GM19351 (cell line): Measurements from ENCODE around the gene CLEC7A.

ENCODE experiments used
- ATAC-seq: cut with Tn5 transposase; IDR thresholded peaks from one replicate; pipeline ENCODE4 v1.9.1; 2021; ENCODE audit warnings: mild to moderate bottlenecking, moderate library complexity; ENCODE audit not compliant: unreplicated experiment

The CLEC7A gene

DNA sequence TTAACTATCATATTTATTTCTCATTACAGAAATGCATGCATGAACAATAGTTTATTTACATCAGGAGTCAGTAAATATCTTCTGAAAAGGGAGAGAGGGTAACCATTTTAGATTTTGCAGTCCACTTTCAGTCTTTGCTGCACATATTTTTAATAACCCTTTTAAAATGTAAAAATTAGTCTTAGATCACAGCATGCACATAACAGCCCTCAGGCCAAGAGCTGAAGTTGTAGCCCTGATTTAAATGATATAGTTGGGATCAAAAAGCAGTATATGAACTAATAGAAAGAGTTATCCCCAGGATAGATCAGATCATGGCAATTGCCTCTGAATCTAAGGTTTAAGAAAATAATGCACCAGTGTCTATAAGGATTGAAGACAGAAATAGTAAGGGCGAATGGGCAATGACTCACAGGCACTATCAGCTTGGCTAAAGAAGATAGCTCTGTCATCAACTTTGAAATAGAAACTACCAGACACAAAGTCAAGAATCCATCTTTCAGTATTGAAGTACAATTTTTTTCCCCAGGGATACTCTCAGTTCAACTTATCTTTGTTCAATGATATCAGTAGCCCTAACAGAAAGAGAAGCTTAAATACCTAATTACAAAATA is 13.1 kb upstream of the CLEC7A start:
- ATAC-seq, result no peak

GRCh38 chr12:10140001-10140400 is 10.0 kb upstream of the CLEC7A start:
- ATAC-seq, result no peak

GRCh38 chr12:10136637-10137205 is 6.7 kb upstream of the CLEC7A start:
- no peak for ATAC-seq

DNA sequence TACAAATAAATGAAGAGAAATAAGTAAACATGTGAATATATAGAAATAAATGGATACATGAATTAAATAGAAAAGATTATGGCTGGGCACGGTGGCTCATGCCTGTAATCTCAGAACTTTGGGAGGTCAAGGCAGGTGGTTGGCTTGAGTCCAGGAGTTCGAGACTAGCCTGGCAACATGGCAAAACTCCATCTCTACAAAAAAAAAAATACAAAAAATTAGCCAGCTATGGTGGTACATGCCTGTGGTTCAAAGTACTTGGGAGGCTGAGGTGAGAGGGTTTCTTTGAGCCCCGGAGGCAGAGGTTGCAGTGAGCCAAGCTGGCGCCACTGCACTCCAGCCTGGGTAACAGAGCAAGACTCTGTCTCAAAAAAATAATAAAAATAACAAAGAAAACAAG is 5.1 kb upstream of the CLEC7A start:
- ATAC-seq, result no peak

DNA sequence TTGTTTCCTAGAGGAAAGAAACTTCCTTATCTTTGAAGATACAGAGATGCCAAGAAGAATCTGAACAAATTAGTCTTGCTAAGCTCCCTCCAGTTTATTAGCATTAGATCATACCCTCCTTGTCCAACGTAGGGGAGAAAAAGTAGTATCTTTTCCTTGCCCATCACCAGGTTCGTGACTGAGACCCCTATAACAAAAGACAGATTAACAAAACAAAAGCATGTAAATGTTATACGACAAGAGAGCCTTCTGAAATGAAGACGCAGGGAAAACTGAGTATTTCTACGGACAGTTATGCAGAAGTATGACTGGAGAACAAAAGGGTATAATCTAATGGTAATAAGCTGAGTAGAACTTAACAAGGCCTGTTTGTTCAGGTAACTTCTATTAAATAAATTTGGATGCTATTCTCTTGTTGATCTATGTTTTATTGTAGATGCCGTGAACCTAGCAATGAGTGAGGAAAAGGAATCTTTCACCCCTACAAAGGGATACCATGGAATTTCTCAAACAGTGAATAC is 2.9 kb upstream of the CLEC7A start:
- ATAC-seq, result no peak

DNA sequence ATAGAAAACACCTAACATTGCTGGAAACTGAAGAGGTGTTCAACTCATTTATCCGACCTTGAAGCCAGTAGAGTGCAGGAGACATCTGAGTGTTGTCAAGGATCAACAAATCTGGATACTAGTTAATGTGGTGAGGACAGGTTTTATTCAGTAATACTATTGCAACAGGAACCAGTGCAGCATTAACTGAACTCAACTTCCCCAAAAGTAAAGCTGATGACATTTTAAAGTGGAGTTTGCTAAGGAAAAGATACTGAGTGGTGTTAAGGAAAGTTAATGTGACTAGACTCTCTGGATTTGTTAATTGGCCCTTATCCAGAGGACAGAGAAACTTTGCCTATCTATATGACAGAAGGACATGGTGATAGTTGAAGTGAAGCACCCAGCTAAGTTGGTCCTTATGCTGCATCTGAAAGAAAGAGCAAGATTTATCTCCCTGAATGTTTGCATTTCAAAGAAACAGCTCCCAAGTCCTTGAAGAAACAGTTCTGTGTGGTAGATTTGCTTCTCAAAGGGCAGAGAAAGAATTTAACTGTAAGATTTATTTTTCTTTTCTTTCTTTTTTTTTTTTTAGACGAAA is 1.2 kb upstream of the CLEC7A start:
- no peak for ATAC-seq

GRCh38 chr12:10128687-10129086 is 1.3 kb downstream of the CLEC7A start:
- no peak for ATAC-seq

DNA sequence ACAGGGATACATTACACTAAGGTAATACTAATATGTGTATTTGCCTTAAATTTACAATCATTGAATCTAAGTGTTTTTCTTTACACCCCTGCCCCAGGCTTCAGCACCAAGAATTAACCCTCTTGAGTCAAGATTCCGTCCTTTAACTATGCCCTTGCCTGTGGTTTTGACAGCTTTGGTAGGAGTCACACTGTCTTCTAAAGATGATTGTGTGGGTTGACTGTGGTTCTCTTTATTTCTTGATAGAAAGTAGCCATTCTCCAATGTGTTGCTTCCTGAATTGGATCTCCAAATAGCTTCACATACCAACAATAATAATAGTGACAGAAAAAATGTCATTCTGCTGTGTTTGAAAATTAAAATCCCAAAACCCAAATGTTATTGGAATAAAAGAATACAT is 3.6 kb downstream of the CLEC7A start:
- ATAC-seq, result no peak

DNA sequence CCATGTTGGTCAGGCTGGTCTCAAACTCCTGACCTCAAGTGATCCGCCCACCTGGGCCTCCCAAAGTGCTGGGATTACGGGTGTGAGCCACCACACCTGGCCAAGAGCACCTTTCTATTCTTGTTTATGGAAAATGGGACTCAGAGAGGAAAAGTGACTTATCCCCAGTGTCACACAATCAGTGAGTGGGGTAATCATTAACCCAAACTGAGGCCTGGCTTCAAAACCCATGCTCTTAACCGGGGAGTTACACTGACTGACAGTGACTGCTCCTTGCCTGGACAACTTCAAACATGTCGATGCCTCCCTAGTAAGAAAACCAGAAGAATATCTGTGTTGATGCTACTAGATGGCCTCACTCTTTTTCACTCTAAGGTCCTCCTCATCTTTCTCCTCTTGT is 7.3 kb downstream of the CLEC7A start:
- ATAC-seq, result no peak

- ATAC-seq, result no peak
Observed at GRCh38 chr12:10121278-10121677, 8.7 kb downstream of the CLEC7A start.

DNA sequence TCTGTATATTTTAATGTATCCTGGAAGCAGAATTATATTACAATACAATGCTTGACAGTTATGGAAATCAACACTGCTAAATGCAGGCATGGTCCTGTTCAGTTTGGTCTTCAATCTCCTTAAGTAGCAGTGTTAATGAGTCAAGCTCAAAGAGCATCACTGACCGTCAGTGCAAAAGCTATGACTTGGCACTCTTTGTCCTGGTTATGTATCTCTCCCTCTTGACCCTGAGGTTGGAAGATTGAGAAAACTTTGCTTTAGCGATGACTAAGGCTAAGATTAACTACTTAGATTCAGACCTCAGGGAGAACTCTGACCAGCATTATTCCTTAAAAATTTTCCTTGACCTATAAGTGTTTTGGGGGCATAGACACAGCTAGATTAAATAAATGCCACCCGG is 10.9 kb downstream of the CLEC7A start:
- ATAC-seq, result no peak

DNA sequence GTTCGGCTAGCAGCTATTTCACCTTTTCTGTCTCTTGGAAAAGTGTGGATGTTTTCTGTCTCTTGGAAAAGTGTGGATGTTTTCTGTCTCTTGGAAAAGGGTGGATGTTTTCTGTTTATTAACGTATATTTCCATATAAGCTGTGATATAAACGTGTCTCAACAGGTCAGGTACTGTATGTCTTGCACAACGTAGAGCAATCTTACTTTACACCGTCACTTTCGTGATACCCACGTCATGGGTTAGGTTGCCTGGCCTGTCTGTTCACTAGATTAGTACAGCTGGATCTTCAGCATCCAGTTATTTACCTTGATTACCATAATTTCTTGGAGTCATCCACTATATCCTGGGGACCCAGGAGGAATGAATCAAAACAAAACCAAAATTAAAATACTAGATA is 14.1 kb downstream of the CLEC7A start:
- ATAC-seq, result no peak

GRCh38 chr12:10115311-10115710 is 14.7 kb downstream of the CLEC7A start:
- no peak for ATAC-seq

- ATAC-seq, result no peak
Observed at GRCh38 chr12:10113920-10114319, 16.1 kb downstream of the CLEC7A start.

GRCh38 chr12:10113075-10113474 is 16.9 kb downstream of the CLEC7A start:
- no peak for ATAC-seq

DNA sequence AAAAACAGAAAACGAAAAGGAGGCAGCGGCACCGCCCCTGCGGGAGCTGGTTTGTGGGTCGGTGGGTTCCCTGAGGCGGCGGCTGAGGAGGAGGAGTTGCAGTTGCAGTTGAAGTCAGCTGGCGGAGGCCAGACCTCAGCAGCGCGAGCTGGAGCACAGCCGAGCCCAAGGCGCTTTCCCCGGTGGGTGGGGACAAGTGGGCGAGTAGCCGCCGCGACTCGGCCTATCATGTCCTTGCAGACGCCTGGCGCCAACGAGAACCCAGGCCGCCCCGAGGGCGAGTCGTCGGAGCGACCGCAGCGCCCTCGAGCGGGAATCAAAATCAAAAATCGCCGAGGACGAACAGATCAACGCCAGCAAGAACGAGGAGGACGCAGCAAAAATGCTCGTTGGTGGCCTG is 18.5 kb downstream of the CLEC7A start:
- ATAC-seq, result no peak

DNA sequence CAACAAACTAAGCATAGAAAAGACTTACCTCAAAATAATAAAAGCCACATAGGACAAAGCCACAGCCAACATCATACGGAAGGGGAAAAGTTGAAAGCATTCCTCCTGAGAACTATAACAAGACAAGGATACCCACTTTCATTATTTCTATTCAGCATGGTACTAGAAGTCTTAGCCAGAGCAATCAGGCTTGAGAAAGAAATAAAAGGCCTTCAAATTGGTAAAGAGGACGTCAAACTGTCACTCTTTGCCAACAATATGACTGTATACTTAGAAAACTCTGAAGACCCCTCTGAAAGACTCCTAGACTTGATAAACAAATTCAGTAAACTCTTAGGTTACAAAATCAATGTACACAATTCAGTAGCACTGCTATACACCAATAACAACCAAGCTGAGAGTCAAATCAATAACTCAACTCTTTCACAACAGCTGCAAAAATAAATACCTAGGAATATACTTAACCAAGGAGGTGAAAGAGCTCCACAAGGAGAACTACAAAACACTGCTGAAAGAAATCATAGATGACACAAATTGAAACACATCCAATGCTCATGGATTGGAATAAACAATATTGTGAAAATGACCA is 19.6 kb downstream of the CLEC7A start:
- ATAC-seq, result no peak

DNA sequence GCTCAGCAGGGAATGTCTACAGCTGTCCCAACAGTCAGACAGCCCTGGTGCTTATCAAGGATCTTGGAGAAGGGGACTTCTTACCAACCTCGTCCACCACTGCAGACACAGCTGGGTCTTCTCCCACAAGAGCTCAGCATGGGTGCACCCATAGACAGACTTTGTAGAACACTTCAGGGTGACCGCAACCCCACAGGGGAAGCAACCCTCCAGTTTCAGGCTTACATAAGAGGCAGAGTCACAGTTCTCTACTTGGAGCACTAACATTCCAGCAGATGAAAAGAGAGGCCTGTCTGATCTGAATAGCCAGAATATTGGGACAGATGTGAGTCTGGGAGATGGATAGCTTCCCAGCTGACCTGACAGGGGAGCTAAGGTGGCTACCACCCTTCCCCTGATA is 27.7 kb downstream of the CLEC7A start:
- ATAC-seq, result no peak

DNA sequence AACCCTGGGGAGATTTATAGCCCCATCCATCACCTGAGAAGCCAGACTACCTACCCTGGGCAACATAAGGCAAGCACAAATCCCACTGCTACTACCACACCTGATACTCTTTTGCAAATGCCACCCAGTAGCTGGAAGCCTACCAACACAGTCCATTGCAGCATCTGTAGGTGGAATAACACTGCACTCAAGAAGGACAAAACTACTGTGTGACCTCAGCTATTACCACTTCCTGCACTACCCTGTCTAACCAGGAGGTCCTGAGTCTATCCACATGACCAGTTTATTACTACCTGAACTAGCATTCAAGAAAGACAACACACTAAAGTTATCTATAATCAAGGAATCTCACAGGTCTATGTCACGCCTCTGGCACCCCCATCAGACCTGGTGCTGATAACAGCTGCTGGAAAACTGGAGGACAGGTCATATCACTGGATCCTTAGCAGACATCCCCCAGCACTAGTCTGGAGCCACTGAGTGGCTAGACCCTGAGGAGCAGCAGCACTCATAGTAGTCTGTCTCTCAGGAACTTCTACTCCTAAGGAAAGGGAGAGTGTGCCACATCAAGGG is 28.3 kb downstream of the CLEC7A start:
- no peak for ATAC-seq

DNA sequence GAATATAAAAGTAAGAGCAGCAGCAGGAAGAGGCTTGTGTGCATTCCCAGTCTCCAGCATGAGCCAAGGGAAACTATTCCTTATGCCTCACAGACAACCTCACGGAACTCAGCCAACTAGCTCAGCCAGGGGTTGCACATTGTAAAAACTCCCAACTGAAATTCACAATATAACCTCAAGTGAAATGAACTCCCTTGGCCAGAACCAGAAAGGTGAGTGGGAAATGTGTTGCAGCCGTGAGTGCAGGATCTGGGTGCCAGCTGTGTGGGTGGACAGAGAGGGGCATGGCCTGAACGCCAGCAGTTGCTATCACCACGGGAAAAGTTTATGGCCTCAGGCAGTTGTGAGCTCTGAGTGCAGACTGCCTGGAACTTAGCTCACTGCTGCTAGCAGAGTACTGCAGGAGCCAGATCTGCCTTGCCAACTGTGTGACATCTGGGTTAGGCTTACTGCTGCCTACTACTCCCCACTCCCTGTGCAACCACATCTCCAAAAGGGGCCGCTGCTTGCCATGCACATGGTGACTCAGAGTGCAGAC is 28.9 kb downstream of the CLEC7A start:
- ATAC-seq, result no peak

DNA sequence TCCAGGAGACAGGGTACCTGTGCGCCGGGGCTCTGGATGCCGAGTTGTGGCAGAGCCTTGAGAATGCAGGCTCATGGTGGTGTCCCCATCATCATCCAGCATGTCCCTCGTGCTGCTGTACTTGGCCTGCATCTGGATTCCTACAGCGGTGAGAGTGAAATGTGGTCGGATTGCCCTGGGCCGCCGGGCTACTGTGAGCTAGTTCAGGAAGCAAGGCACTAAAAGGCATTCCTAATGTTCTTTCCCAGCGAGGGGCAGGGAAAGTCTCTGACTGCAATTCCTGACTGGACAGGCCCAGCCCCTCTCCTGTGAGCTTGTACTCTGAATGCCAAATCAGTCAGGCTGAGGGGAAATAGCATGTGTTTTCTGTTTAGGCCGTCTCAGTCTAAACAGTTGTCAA is 31.2 kb downstream of the CLEC7A start, which contains the start of gene CLEC1A:
Gene CLEC1A, minus strand, starts transcription at position 195 of the 400 bp plus-strand sequence. Its CDS starts 63 bp downstream, at position 132.
- no peak for ATAC-seq
